H9 (cell line): ENCODE data around the gene CDC25A. TPM values are rescaled to one million over a fixed set of nuclear protein-coding genes. Genes with fewer than 3 reads are reported as not detected.

Experiments used
- DNase-seq: peaks from one replicate; pipeline ENCODE4 v3.0.0-alpha.2; 2017
- H2AFZ ChIP-seq: one replicate; pipeline ENCODE4 v1.6.1; 2013; ENCODE audit warnings: mild to moderate bottlenecking, low read length, control low read depth, moderate library complexity
- H2AK5ac ChIP-seq: 2 replicates; pipeline ENCODE4 v1.6.1; 2013; ENCODE audit warnings: low read length, control low read depth, mixed read lengths; ENCODE audit not compliant: insufficient read length
- H2BK120ac ChIP-seq: one replicate; pipeline ENCODE4 v1.6.1; 2013; ENCODE audit warnings: low read depth, mild to moderate bottlenecking, low read length, control low read depth, inconsistent platforms; ENCODE audit not compliant: poor library complexity, severe bottlenecking
- H2BK12ac ChIP-seq: 2 replicates; pipeline ENCODE4 v1.6.1; 2013; ENCODE audit warnings: low read length, control low read depth, mixed read lengths, low read depth; ENCODE audit not compliant: insufficient read length
- H2BK15ac ChIP-seq: 2 replicates; pipeline ENCODE4 v1.6.1; 2013; ENCODE audit warnings: low read depth, low read length, control low read depth
- H2BK20ac ChIP-seq: one replicate; pipeline ENCODE4 v1.6.1; 2013; ENCODE audit warnings: low read depth, mild to moderate bottlenecking, low read length, control low read depth, inconsistent platforms; ENCODE audit not compliant: poor library complexity, severe bottlenecking
- H2BK5ac ChIP-seq: 2 replicates; pipeline ENCODE4 v1.6.1; 2013; ENCODE audit warnings: low read length, control low read depth, mixed read lengths; ENCODE audit not compliant: insufficient read length
- H3K14ac ChIP-seq: 2 replicates; pipeline ENCODE4 v1.6.1; 2013; ENCODE audit warnings: low read length, control low read depth; ENCODE audit not compliant: insufficient read depth
- H3K18ac ChIP-seq: 2 replicates; pipeline ENCODE4 v1.6.1; 2013; ENCODE audit warnings: low read depth, mild to moderate bottlenecking, mixed read lengths, low read length, control low read depth; ENCODE audit not compliant: insufficient read length
- H3K23ac ChIP-seq: 2 replicates; pipeline ENCODE4 v1.6.1; 2013; ENCODE audit warnings: low read length, control low read depth, mixed read lengths, low read depth; ENCODE audit not compliant: insufficient read length
- H3K23me2 ChIP-seq: 2 replicates; pipeline ENCODE4 v1.6.1; 2013; ENCODE audit warnings: low read depth, mild to moderate bottlenecking, mixed read lengths, low read length, control low read depth; ENCODE audit not compliant: insufficient read length, poor library complexity, severe bottlenecking
- H3K27ac ChIP-seq: 2 replicates; pipeline ENCODE4 v1.5.1; 2013; ENCODE audit warnings: low read length, control low read depth, mixed read lengths, low read depth; ENCODE audit not compliant: insufficient read length
- H3K27me3 ChIP-seq: 2 replicates; pipeline ENCODE4 v1.6.1; 2013; ENCODE audit warnings: low read length, control low read depth, inconsistent platforms; ENCODE audit not compliant: insufficient read depth
- H3K4ac ChIP-seq: 2 replicates; pipeline ENCODE4 v1.6.1; 2013; ENCODE audit warnings: low read depth, mild to moderate bottlenecking, control low read depth, inconsistent platforms, low read length, moderate library complexity
- H3K4me1 ChIP-seq: 2 replicates; pipeline ENCODE4 v1.6.1; 2013; ENCODE audit warnings: low read length, control low read depth, inconsistent platforms; ENCODE audit not compliant: insufficient read depth
- H3K4me2 ChIP-seq: 2 replicates; pipeline ENCODE4 v1.6.1; 2013; ENCODE audit warnings: low read length, control low read depth, mixed read lengths; ENCODE audit not compliant: insufficient read length, insufficient read depth
- H3K56ac ChIP-seq: 2 replicates; pipeline ENCODE4 v1.6.1; 2013; ENCODE audit warnings: low read depth, mild to moderate bottlenecking, mixed read lengths, low read length, control low read depth; ENCODE audit not compliant: insufficient read length
- H3K79me1 ChIP-seq: 2 replicates; pipeline ENCODE4 v1.6.1; 2013; ENCODE audit warnings: low read depth, mild to moderate bottlenecking, moderate library complexity, low read length, control low read depth, inconsistent platforms; ENCODE audit not compliant: insufficient read depth, poor library complexity, severe bottlenecking
- H3K79me2 ChIP-seq: 2 replicates; pipeline ENCODE4 v1.6.1; 2013; ENCODE audit warnings: low read length, control low read depth, inconsistent platforms; ENCODE audit not compliant: insufficient read depth
- H3K9ac ChIP-seq: 2 replicates; pipeline ENCODE4 v1.6.1; 2013; ENCODE audit warnings: low read length, control low read depth, mixed read lengths; ENCODE audit not compliant: insufficient read length; ENCODE audit errors: extremely low read depth
- H3K9me3 ChIP-seq: one replicate; pipeline ENCODE4 v1.6.1; 2013; ENCODE audit warnings: low read depth, low read length, inconsistent platforms; ENCODE audit not compliant: control insufficient read depth
- H3T11ph ChIP-seq: one replicate; pipeline ENCODE4 v1.6.1; 2013; ENCODE audit warnings: mild to moderate bottlenecking, low read length, control low read depth, inconsistent platforms
- H4K20me1 ChIP-seq: one replicate; pipeline ENCODE4 v1.6.1; 2013; ENCODE audit not compliant: control insufficient read depth, insufficient read length, insufficient read depth
- H4K5ac ChIP-seq: 2 replicates; pipeline ENCODE4 v1.6.1; 2013; ENCODE audit warnings: low read depth, mild to moderate bottlenecking, mixed read lengths, low read length, control low read depth; ENCODE audit not compliant: insufficient read length
- H4K8ac ChIP-seq: replicated peaks from 2 replicates; pipeline ENCODE4 v1.6.1; 2013; ENCODE audit warnings: low read length, control low read depth, mixed read lengths, low read depth; ENCODE audit not compliant: insufficient read length
- H4K91ac ChIP-seq: 2 replicates; pipeline ENCODE4 v1.6.1; 2013; ENCODE audit warnings: low read depth, mild to moderate bottlenecking, moderate library complexity, mixed read lengths, low read length, control low read depth; ENCODE audit not compliant: insufficient read length
- H3K27ac Mint-ChIP-seq, 3 experiments: 2 replicates in 2 of 3; 3 replicates in 1 of 3; pipeline ENCODE4 v1.8.0; 2020 to 2021; ENCODE audit warnings: mixed read lengths in 3 of 3, mild to moderate bottlenecking in 1 of 3, moderate library complexity in 1 of 3
- H3K27me3 Mint-ChIP-seq: 2 replicates; pipeline ENCODE4 v1.8.0; 2021; ENCODE audit warnings: low read depth, mild to moderate bottlenecking, moderate library complexity, mixed read lengths
- H3K36me3 Mint-ChIP-seq, 3 experiments: 2 replicates in 2 of 3; 3 replicates in 1 of 3; pipeline ENCODE4 v1.8.0; 2020 to 2021; ENCODE audit warnings: low read depth in 3 of 3, mixed read lengths in 3 of 3; ENCODE audit not compliant: insufficient read depth in 1 of 3
- H3K4me1 Mint-ChIP-seq, 2 experiments: 2 replicates each; pipeline ENCODE4 v1.8.0; 2020; ENCODE audit warnings: mixed read lengths in 2 of 2
- H3K4me3 Mint-ChIP-seq, 2 experiments: 2 replicates in 1 of 2; 3 replicates in 1 of 2; pipeline ENCODE4 v1.8.0; 2020 to 2021; ENCODE audit warnings: mild to moderate bottlenecking in 2 of 2, mixed read lengths in 2 of 2, moderate library complexity in 1 of 2
- H3K9me3 Mint-ChIP-seq, 2 experiments: 2 replicates in 1 of 2; 3 replicates in 1 of 2; pipeline ENCODE4 v1.8.0; 2020; ENCODE audit warnings: mild to moderate bottlenecking in 2 of 2, mixed read lengths in 2 of 2, moderate library complexity in 1 of 2
- CTCF ChIP-seq: fragments of 200-600 bp; sonication (generic); conservative IDR thresholded peaks from 3 replicates; pipeline ENCODE4 v1.8.0; 2021; ENCODE audit warnings: antibody characterized with exemption, mild to moderate bottlenecking
- WGBS: extraction: QIAGEN DNeasy Blood & Tissue Kit; methylation state at CpG from one replicate; pipeline ENCODE4 v1.1.7; 2013; ENCODE audit warnings: missing lambda C conversion rate, low lambda C conversion rate, mixed read lengths; ENCODE audit not compliant: insufficient read length; ENCODE audit errors: extremely low coverage; 5-methylcytosine and 5-hydroxymethylcytosine counted together
- total RNA-seq: library from RNA; stranded (reverse); gene quantifications from 2 replicates; pipeline ENCODE4 v1.2.1, GENCODE V29; 2021

CDC25A gene
- total RNA-seq, 1 experiment from 2014 or later, result 83.3 TPM

- no peak overlapping the region for H3K4ac ChIP-seq
- H3K23ac ChIP-seq, result no peak overlapping the region
- no peak for TF ChIP-seq CTCF
- H4K5ac ChIP-seq, result no peak overlapping the region
- DNase-seq, result no peak
- WGBS, result no CpG with 5 or more reads among the region's 8 CpGs
- H2BK12ac ChIP-seq, result no peak overlapping the region
- H3K4me1 ChIP-seq, result no peaks in the 10 kb centered on the region
- no peak overlapping the region for H4K91ac ChIP-seq
- H3K27me3 ChIP-seq, result no peaks in the 10 kb centered on the region
- no peak overlapping the region for H4K8ac ChIP-seq
- H3K56ac ChIP-seq, result no peak overlapping the region
- no peak overlapping the region for H3K4me2 ChIP-seq
- H4K20me1 ChIP-seq, result no peaks in the 10 kb centered on the region
- no peak overlapping the region for H3K18ac ChIP-seq
- no peak overlapping the region for H2BK5ac ChIP-seq
- no peak overlapping the region for H3K14ac ChIP-seq
- H3K27ac ChIP-seq, result no peak overlapping the region
- H3K4me3 Mint-ChIP-seq, result no peak overlapping the region
- no peak overlapping the region for H2BK15ac ChIP-seq
- no peak overlapping the region for H2BK20ac ChIP-seq
- no peaks in the 10 kb centered on the region for H3K9me3 ChIP-seq
- no peaks in the 10 kb centered on the region for H3K9me3 Mint-ChIP-seq
- H2BK120ac ChIP-seq, result no peak overlapping the region
- no peaks in the 10 kb centered on the region for H3K79me1 ChIP-seq
- H3K9ac ChIP-seq, result no peak overlapping the region
- H2AFZ ChIP-seq, result no peak overlapping the region
- 0 out of 7 replicates have a peak, but pooled peaks cover 0 to 3% (median 0%) of the 10 kb centered on the region in 3 experiments for H3K36me3 Mint-ChIP-seq
- 0 out of 2 replicates have a peak, but pooled peaks cover 1% of the 10 kb centered on the region for H3K27me3 Mint-ChIP-seq
- H3K23me2 ChIP-seq, result no peaks in the 10 kb centered on the region
- H3K4me1 Mint-ChIP-seq, result peaks cover 17 to 21% of the 10 kb centered on the region in 2 experiments
- H3T11ph ChIP-seq, result no peak overlapping the region
- no peak overlapping the region for H2AK5ac ChIP-seq
- H3K27ac Mint-ChIP-seq, result peak overlapping the region in 1 of 3 experiments; percentile 70; a peak in 1 of 7 replicates
- no peaks in the 10 kb centered on the region for H3K79me2 ChIP-seq
These were observed 69.3 kb downstream of the CDC25A start for GRCh38 chr3:48118928-48119327.
